HG03354 (cell line): ENCODE results near the gene CLPX.
"Not testable (repeated sequence)": the region's sequence is repeated elsewhere in the genome, so short reads cannot be mapped to it uniquely, and the experiment has no call there.

Experiments used
- ATAC-seq: cut with Tn5 transposase; IDR thresholded peaks from one replicate; pipeline ENCODE4 v1.9.1; 2021; ENCODE audit warnings: mild to moderate bottlenecking; ENCODE audit not compliant: unreplicated experiment, poor library complexity, severe bottlenecking

CLPX gene

DNA sequence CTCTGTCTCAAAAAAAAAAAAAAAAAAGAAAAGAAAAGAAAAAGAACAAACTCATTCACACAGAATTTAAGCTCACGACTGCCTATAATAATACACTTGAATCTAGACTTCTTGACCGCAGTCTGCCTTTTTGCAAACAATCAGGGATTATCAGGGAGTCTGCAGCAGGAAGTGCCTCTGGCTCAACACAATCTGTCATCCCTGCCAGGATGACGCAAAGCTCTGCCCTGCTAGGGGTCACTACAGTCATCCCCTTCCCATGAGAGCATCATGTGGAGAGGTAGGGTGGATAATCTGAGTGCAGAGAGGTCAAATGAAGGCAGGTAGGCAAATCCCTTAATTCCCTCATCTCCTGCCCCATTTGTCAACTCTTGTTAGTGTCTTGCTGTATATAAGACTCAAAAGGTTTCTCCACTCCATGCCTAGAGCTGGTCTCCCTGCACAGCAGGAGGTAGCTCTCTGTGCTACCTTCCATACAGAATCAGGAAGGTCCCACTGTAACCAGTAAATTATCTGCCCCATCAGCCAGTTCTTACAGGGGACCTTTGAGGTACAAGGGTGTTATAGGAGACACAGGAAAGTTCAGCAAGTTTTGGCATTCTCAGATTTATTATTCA lies 74.4 kb downstream of the CLPX start:
- no peak for ATAC-seq

GRCh38 chr15:65106011-65106590 lies 79.0 kb downstream of the CLPX start:
- ATAC-seq: no peak

DNA sequence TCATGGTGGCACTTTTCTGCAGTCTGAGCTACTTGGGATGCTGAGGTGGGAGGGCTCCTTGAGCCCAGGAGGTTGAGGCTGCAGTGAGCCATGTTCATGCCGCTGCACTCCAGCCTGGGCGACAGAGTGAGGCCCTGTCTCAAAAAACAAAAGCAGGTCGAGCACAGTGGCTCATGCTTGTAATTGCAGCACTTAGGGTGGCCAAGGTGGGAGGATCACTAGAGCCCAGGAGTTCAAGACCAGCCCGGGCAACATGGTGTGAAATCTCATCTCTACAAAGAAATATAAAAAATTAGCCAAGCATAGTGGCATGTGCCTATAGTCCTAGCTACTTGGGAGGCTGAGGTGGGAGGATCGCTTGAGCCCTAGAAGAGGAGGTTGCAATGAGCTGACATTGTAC lies 80.1 kb downstream of the CLPX start:
- no peak for ATAC-seq

- ATAC-seq: no peak
Observed at GRCh38 chr15:65102912-65103311, 82.2 kb downstream of the CLPX start.

GRCh38 chr15:65101891-65102708 lies 83.0 kb downstream of the CLPX start:
- ATAC-seq: no peak

DNA sequence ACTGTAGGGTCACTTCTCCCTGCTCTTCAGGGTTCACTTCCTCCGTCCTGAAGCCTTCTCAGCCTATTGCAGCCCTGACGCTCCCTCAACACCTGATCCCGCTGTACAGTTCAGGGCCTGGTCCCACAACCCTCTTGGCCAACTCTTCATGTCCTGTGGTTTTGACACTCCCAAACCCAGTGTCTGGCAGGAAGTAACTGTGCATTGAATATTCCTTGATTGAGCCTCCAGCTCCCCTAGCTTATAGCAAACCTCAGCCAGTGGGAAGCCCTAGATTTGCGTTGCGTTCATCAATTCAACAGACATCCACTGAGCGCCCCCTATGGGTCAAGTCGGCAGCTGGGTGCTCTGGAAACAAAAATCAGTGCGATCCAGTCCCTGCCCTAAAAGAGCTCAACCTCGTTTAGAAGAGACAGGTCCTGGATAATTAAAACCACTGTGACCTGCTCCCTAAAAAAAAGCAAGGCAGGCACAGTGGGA lies 83.7 kb downstream of the CLPX start:
- ATAC-seq: no peak

GRCh38 chr15:65100442-65100841 lies 84.7 kb downstream of the CLPX start:
- no peak for ATAC-seq

GRCh38 chr15:65099801-65100200 lies 85.3 kb downstream of the CLPX start:
- ATAC-seq: not testable (repeated sequence)

DNA sequence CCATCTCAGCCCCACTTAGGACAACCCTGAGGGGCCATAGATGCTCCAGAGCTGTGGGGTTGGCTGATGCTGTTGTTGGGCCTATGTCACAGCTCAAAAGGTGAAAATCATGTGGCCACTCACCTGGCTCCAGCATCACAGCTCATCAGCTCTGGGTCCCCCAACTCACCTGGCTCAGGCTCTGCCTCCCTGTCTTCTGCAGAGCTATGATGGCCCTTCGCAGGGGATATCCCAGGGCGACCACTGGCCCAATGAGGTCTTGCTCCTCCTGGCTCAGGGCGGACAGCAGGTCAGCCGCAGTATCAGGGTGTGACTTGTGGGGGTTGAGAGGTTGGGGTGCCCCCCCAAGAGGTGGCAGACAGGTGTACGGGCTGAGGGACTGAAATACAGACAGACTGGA lies 85.8 kb downstream of the CLPX start:
- ATAC-seq: no peak
